ENCODE data around the gene ZSCAN21.

ZSCAN21 gene

GRCh38 chr7:100079024-100079560, 29.5 kb downstream of the ZSCAN21 start:
- DNase-seq, result no peak

- DNase-seq, result no peak
Measured at GRCh38 chr7:100080907-100081534, 31.4 kb downstream of the ZSCAN21 start.

- DNase-seq, result peak; percentile 98 to 99
Measured at GRCh38 chr7:100081535-100082102, 32.0 kb downstream of the ZSCAN21 start, which contains the start of gene ZNF3. TSS of gene ZNF3 (minus strand) at chr7:100081723. CDS start at chr7:100077357, 4,366 bp downstream.

DNA sequence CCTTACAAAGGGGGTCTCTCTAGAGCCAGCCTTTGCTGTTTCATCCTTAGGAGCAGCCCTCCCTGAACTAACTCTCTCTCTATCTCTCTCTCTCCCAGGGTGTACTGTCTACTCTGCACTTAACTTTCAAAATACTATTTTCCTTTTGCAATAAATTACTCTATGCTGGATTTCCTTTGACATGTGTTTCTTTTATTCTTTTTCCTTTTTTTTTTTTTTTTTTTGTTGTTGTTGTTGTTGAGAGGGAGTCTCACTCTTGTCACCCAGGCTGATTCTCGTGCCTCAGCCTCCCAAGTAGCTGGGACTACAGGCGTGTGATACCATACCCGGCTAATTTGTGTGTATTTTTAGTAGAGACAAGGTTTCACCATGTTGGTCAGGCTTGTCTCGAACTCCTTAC, 33.4 kb downstream of the ZSCAN21 start:
- no peak for DNase-seq

- DNase-seq, result no peak
Measured at GRCh38 chr7:100085515-100085914, 35.9 kb downstream of the ZSCAN21 start.

DNA sequence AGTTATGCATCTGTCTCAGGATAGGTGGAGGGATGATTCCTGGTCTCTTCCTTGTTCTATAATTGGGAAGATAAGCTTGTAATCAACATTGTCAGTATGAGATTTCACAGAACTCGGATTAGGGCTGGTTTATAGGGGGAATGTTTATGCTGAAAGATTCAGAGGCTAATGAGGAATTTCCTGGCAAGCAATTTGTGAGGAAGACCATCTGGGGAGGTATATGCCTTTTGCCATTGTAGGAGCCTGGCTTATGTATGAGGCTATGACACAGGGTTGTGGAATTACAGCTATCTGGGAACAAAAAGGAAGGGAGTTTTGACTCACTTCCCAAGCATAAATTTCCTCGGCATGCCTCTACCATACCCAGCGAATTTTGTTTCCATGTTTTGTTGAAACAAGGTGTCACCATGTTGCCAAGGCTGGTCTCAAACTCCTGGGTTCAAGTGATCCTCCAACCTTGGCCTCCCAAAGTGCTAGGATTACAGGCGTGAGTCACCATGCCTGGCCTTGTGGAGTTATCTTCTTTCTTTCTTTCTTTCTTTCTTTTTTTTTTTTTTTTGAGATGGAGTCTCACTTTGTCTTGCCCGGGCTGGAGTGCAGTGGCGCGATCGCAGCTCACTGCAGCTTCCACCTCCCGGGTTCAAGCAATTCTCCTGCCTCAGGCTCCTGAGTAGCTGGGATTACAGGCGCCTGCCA, 37.6 kb downstream of the ZSCAN21 start:
- DNase-seq, result no peak

DNA sequence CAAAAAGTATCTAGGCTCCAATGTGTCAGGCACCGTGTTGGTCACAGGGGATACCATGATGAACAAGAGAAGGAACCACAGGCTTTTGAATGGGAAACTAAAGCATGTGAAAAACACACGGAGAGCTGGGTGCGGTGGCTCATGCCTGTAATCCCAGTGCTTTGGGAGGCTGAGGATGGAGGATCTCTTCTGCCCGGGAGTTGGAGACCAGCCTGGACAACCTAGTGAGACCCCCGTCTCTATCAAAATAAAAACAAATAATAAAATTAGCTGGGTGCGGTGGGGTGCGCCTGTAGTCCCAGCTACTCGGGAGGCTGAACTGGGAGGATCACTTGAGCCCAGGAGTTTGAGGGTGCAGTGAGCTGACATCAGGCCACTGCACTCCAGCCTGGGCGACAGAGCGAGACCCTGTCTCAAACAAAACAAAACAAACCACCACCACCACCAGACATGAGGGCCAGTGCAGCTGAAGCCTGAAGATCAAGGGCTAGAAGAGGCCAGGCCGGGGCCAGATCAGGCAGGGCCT, 38.6 kb downstream of the ZSCAN21 start:
- no peak for DNase-seq

- DNase-seq, result peak; percentile 91 to 92
Measured at GRCh38 chr7:100088621-100089457, 39.3 kb downstream of the ZSCAN21 start, which contains the start of gene COPS6. TSS of gene COPS6 (plus strand) at chr7:100088969. CDS start at chr7:100088991, 22 bp downstream.

GRCh38 chr7:100089458-100090196, 40.1 kb downstream of the ZSCAN21 start:
- DNase-seq, result peak in 1 of 2 experiments; percentile 42

DNA sequence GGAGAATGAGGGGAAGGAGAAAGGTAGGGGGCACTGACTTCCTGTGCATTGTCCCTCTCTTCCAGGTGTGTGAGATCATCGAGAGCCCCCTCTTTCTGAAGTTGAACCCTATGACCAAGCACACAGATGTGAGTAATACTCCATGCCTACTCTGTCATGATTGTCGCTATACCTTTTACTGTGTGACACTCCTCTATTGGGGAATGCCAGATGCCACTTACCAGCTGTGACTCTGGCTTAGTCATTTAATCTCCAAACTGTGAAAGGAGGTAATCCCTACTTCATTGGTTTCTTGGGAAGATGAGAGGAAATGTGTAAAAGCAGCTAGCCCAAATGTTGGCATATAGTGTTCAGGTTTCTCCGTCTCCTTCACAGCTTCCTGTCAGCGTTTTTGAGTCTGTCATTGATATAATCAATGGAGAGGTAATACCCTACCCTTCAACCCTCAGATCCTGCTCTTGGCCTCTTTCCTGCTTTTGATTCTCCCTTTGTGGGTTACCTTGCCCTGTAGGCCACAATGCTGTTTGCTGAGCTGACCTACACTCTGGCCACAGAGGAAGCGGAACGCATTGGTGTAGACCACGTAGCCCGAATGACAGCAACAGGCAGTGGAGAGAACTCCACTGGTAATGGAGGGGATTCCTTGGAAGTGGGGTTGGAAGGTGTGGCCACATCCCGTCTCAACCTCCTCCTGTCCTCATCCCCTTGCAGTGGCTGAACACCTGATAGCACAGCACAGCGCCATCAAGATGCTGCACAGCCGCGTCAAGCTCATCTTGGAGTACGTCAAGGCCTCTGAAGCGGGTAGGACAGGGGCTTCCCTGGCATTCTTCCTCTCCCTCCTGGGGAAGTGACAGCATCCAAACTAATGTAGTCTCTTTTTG, 41.2 kb downstream of the ZSCAN21 start:
- peak in 1 of 2 experiments; percentile 53 for DNase-seq

GRCh38 chr7:100091411-100092181, 42.0 kb downstream of the ZSCAN21 start:
- peak; percentile 64 for DNase-seq

GRCh38 chr7:100093054-100093453, 43.5 kb downstream of the ZSCAN21 start:
- DNase-seq, result peak in 1 of 2 experiments; percentile 29

GRCh38 chr7:100093498-100093897, 43.9 kb downstream of the ZSCAN21 start:
- peak in 1 of 2 experiments; percentile 27 for DNase-seq

- no peak for DNase-seq
Measured at GRCh38 chr7:100093925-100094486, 44.4 kb downstream of the ZSCAN21 start.

- DNase-seq, result no peak
Measured at GRCh38 chr7:100095289-100095688, 45.7 kb downstream of the ZSCAN21 start.

GRCh38 chr7:100095704-100096103, 46.1 kb downstream of the ZSCAN21 start:
- DNase-seq, result no peak

DNA sequence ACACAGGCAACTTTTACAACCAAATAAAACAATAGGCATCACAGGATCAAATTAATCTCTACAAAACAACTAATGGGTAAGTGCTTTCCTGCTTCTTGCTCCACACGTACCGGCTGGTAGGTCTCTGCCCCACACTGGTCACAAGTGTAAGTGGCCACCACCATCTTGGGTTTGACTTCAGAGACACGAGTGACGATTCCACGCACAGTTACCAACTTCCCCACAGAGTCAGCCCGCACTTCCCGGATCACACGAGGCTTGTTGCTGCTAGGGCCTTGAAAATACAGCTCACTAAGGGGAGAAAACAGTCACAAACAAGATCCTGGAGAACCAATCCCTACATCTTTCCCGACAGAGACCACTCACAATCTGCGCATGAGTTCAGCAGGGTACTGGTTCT, 49.3 kb downstream of the ZSCAN21 start:
- DNase-seq, result no peak

- no peak for DNase-seq
Measured at GRCh38 chr7:100099452-100099851, 49.9 kb downstream of the ZSCAN21 start.

- peak; percentile 90 to 91 for DNase-seq
Measured at GRCh38 chr7:100100420-100101015, 50.9 kb downstream of the ZSCAN21 start.
